ENCODE data around the gene CLVS2.

CLVS2 gene

GRCh38 chr6:123007885-123008284 lies 11.8 kb downstream of the CLVS2 start:
- H3K27me3 Mint-ChIP-seq: no peaks in the 10 kb centered on the region
- H3K4me1 Mint-ChIP-seq: no peaks in the 10 kb centered on the region
- no peak overlapping the region for H3K4me3 Mint-ChIP-seq

DNA sequence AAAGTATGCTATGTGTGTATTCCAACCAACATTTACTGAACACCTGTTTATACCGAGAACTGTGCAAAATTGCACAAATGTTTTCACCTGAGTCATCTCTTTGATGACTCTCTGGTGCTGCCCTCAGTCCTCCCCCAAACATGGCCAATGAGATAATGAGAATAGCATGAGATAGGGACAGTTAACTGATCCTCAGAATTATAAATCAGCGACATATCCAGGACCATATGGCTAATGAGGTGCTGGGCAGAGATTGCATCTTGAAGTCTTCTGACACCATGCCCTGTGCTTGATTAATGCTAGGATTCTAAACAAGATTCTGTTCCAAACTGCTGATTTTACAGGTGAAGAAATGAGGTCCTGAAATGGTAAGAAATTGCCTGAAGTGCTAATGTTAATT lies 13.0 kb downstream of the CLVS2 start:
- H3K36me3 Mint-ChIP-seq: no peaks in the 10 kb centered on the region
- H3K9me3 Mint-ChIP-seq: peaks cover 4% of the 10 kb centered on the region
- H3K27ac Mint-ChIP-seq: no peak overlapping the region
- H3K4me1 Mint-ChIP-seq: no peaks in the 10 kb centered on the region
- H3K4me3 Mint-ChIP-seq: no peak overlapping the region
- H3K27me3 Mint-ChIP-seq: no peaks in the 10 kb centered on the region

More at GRCh38 chr6:123007885-123008284, 11.8 kb downstream of the CLVS2 start:
- peaks cover 4% of the 10 kb centered on the region for H3K9me3 Mint-ChIP-seq
- H3K36me3 Mint-ChIP-seq: no peaks in the 10 kb centered on the region
- no peak overlapping the region for H3K27ac Mint-ChIP-seq

GRCh38 chr6:123014835-123015234 lies 18.8 kb downstream of the CLVS2 start:
- Mint-ChIP-seq H3K9me3 (no peaks in the 10 kb centered on the region), H3K36me3 (no peaks in the 10 kb centered on the region), H3K4me1 (no peaks in the 10 kb centered on the region), H3K4me3 (no peak overlapping the region), H3K27ac (no peak overlapping the region), H3K27me3 (no peaks in the 10 kb centered on the region)

DNA sequence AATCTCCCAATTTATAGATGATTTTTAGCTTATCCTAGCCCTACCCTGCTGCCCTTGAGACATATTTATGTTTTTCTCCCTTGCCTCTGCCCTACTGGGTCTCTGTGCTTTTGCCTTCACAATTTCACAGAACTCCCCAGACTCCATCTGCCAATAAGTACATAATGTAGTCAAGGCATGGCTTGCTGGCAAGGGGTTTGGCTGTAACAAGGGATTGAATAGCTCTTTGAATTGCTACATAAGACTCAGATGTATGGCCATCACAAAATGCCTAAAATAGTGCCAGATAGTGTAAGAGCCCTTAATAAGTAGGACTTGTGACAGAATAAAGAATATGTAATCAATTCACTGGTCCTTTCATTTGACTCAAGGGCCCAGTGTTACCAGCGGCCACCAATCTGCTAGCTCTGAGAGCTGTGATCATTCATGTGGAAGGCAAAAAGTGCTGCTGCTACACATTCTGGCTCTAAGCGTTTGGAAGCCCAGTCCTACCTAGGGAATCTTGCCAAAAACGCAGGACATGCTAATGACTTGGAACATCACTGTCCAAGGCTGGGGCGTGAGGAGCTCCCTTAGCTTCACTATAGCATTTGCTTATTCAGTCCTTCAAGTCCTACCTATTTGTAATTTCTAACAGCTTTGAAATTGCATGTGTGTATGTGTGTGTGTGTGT lies 20.5 kb downstream of the CLVS2 start:
- Mint-ChIP-seq H3K36me3 (no peaks in the 10 kb centered on the region), H3K4me1 (no peaks in the 10 kb centered on the region), H3K27ac (no peak overlapping the region), H3K27me3 (no peaks in the 10 kb centered on the region), H3K4me3 (no peak overlapping the region), H3K9me3 (no peaks in the 10 kb centered on the region)

DNA sequence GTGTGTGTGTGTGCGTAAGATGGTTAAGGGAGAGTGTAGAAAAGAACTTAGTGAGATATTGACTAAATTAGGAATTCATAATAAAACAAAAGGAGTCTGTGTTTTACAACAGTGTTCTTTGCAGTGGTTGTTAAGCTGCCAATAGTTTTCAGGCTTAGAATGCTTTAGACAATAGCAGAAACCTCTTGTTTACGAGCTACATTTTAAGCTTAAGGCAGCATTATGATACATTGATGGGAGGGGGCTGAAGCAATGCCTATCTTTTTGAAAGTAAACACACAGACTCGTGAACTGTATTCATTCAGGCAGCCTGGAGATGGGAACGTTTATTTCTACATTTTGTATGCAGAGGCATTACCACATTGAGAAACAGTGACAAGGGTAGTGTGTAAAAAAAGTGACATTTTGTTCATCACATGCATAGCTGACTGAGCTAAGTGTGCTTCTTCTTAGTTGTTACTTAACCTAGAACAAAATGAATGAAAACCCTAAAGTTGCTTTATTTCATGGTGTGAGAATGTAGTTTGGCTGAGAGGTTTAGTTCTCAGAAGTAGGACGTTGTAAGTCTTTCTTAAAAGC lies 21.2 kb downstream of the CLVS2 start:
- H3K4me3 Mint-ChIP-seq: no peak overlapping the region
- H3K9me3 Mint-ChIP-seq: no peaks in the 10 kb centered on the region

GRCh38 chr6:123022975-123023374 lies 26.9 kb downstream of the CLVS2 start:
- no peaks in the 10 kb centered on the region for H3K27me3 Mint-ChIP-seq
- H3K9me3 Mint-ChIP-seq: no peaks in the 10 kb centered on the region
- H3K36me3 Mint-ChIP-seq: no peaks in the 10 kb centered on the region
- H3K27ac Mint-ChIP-seq: no peak overlapping the region
- no peaks in the 10 kb centered on the region for H3K4me1 Mint-ChIP-seq
- H3K4me3 Mint-ChIP-seq: no peak overlapping the region

More for the DNA sequence above, 21.2 kb downstream of the CLVS2 start:
- H3K4me1 Mint-ChIP-seq: no peaks in the 10 kb centered on the region
- H3K36me3 Mint-ChIP-seq: no peaks in the 10 kb centered on the region
- no peak overlapping the region for H3K27ac Mint-ChIP-seq
- H3K27me3 Mint-ChIP-seq: no peaks in the 10 kb centered on the region

DNA sequence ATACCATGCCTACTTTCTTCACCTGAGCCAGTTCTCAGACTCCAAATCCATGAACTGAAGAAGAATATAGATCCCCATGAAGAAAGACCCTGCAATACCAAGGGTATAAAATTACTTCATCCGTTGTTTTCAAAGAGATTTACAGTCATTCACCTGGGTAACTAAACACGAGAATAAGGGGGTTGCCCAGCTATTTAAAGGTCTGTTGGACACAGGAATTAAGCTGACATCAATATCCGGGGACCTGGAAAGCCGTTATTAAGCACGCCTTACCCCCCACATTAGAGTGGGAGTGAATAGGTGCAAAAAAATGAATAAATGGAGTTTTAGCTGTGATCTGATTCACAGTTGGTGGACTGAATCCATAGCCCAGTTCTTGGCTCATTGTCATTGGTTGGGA lies 28.9 kb downstream of the CLVS2 start:
- Mint-ChIP-seq H3K4me3 (no peak overlapping the region), H3K36me3 (no peaks in the 10 kb centered on the region), H3K27me3 (no peaks in the 10 kb centered on the region), H3K4me1 (no peaks in the 10 kb centered on the region), H3K27ac (no peak overlapping the region), H3K9me3 (no peaks in the 10 kb centered on the region)

DNA sequence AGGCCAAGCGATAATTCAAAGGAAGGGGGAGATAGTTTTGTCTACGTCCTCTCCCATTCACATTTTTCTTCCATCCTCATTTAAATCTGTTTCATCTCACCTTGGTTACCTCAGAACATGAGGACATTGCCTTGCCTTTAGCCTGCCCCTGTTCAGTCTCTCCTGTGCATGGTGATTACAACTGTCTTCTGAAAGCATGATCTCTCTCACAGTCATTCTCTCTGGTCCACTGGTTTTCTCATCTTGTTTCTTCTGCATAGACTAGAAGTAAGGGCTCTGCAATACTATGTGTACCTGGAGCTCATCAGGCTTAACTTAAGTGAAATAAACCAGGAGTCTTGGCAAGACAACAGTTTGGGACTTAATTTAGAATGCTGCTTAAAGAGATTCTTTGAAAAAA lies 31.4 kb downstream of the CLVS2 start:
- Mint-ChIP-seq H3K27ac (no peak overlapping the region), H3K9me3 (no peaks in the 10 kb centered on the region), H3K27me3 (no peaks in the 10 kb centered on the region), H3K4me3 (no peak overlapping the region), H3K4me1 (no peaks in the 10 kb centered on the region), H3K36me3 (no peaks in the 10 kb centered on the region)

DNA sequence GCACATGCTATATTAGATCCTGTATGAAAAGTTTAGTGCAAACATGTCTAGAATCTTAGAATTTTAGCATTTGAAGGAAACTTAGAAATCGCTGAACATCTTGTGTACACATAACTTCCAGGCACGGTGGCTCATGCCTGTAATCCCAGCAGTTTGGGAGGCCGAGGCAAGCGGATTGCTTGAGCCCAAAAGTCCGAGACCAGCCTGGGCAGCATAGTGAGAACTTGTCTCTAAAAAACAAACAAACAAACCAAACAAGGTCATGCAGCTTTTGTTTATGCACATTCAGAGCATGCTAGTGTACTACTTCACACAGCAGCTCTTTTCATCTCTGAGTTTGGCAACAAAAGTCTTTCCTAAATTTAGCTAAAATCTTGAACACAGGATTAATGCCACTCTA lies 32.2 kb downstream of the CLVS2 start:
- H3K4me1 Mint-ChIP-seq: no peaks in the 10 kb centered on the region
- no peaks in the 10 kb centered on the region for H3K36me3 Mint-ChIP-seq
- H3K4me3 Mint-ChIP-seq: no peak overlapping the region
- no peak overlapping the region for H3K27ac Mint-ChIP-seq
- H3K9me3 Mint-ChIP-seq: no peaks in the 10 kb centered on the region
- no peaks in the 10 kb centered on the region for H3K27me3 Mint-ChIP-seq

DNA sequence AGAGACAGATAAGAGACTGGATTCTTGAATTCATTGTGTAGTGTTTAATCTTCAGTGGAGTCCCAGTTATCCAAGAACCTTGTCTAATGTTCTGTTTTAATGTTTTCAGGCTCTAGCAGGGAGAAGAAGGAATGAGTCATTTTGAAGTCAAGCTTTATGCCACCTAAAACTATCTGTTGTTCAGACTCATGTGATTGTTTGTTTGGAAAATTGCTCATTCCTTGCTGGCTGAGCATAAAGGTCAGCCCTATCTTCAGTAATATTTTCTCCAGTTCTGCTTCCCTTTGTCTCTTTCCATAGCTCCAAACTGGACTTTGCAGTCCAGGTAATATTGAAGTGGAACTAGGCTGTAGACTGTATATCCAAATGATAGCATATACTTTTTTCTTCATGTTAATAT lies 34.2 kb downstream of the CLVS2 start:
- no peaks in the 10 kb centered on the region for H3K9me3 Mint-ChIP-seq
- H3K36me3 Mint-ChIP-seq: no peaks in the 10 kb centered on the region
- H3K27me3 Mint-ChIP-seq: no peaks in the 10 kb centered on the region
- H3K4me1 Mint-ChIP-seq: no peaks in the 10 kb centered on the region
- H3K4me3 Mint-ChIP-seq: no peak overlapping the region
- H3K27ac Mint-ChIP-seq: no peak overlapping the region

GRCh38 chr6:123036648-123037047 lies 40.6 kb downstream of the CLVS2 start:
- Mint-ChIP-seq H3K36me3 (no peaks in the 10 kb centered on the region), H3K27me3 (no peaks in the 10 kb centered on the region), H3K27ac (no peak overlapping the region), H3K4me1 (no peaks in the 10 kb centered on the region), H3K9me3 (no peaks in the 10 kb centered on the region), H3K4me3 (no peak overlapping the region)

DNA sequence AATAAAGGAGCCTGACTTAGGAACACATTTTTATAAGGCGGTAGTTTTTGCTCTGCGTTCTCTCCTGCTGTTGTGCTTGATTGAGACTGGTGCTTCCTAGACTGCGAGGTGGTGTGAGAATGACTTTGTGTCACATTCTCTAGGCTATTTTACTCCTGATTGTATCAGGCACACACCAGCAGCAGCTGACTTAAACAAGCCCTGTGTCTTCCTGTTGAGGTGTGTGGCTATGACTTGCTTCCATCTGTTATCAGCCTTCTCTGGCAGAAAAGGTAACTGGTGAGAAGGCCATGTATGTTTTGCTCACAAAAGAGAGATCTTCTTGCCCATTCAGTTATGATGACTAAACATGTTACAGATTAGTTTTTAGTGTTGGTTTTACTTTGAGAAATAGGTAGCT lies 43.4 kb downstream of the CLVS2 start:
- no peak overlapping the region for H3K27ac Mint-ChIP-seq
- H3K36me3 Mint-ChIP-seq: no peaks in the 10 kb centered on the region
- H3K27me3 Mint-ChIP-seq: no peaks in the 10 kb centered on the region
- H3K4me3 Mint-ChIP-seq: no peak overlapping the region
- no peaks in the 10 kb centered on the region for H3K4me1 Mint-ChIP-seq
- H3K9me3 Mint-ChIP-seq: no peaks in the 10 kb centered on the region

DNA sequence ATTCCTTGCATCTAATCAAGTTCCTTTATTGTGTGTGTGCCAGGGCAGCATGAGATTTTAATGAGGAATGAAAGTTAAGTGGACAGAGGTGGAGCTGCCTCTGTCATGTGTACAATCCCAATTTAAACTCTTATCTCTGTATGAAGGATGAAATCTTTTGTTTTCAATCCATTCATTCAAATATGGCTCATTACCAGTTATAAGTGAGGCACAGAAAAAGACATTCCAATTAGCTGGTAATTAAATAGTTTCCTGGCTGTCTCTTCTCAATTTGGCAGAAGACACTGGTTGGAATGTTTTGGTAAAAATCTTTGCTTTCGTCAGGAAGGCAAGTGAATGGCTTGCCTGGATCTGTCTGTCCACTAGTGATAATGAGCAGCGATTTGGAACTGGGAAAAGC lies 46.4 kb downstream of the CLVS2 start:
- Mint-ChIP-seq H3K36me3 (no peaks in the 10 kb centered on the region), H3K4me3 (no peak overlapping the region), H3K27me3 (no peaks in the 10 kb centered on the region), H3K4me1 (no peaks in the 10 kb centered on the region), H3K9me3 (no peaks in the 10 kb centered on the region), H3K27ac (no peak overlapping the region)

GRCh38 chr6:123044341-123044860 lies 48.4 kb downstream of the CLVS2 start:
- H3K4me3 Mint-ChIP-seq: no peak overlapping the region
- H3K36me3 Mint-ChIP-seq: no peaks in the 10 kb centered on the region
- no peaks in the 10 kb centered on the region for H3K9me3 Mint-ChIP-seq
- no peak overlapping the region for H3K27ac Mint-ChIP-seq
- no peaks in the 10 kb centered on the region for H3K27me3 Mint-ChIP-seq
- H3K4me1 Mint-ChIP-seq: no peaks in the 10 kb centered on the region

- Mint-ChIP-seq H3K4me1 (no peaks in the 10 kb centered on the region), H3K27ac (no peak overlapping the region), H3K36me3 (no peaks in the 10 kb centered on the region), H3K9me3 (no peaks in the 10 kb centered on the region), H3K27me3 (no peaks in the 10 kb centered on the region), H3K4me3 (no peak overlapping the region)
These were observed 57.7 kb downstream of the CLVS2 start for GRCh38 chr6:123053602-123054225.

- Mint-ChIP-seq H3K9me3 (no peaks in the 10 kb centered on the region), H3K36me3 (no peaks in the 10 kb centered on the region), H3K4me1 (no peaks in the 10 kb centered on the region), H3K4me3 (no peak overlapping the region), H3K27ac (no peak overlapping the region), H3K27me3 (no peaks in the 10 kb centered on the region)
These were observed 59.2 kb downstream of the CLVS2 start for GRCh38 chr6:123055256-123055655.
